CD4-positive, alpha-beta memory T cell (primary cell): ENCODE measurements around the gene SLC28A1. TPM values are rescaled to one million over a fixed set of nuclear protein-coding genes. Genes with fewer than 3 reads are reported as not detected.
A peak's percentile ranks its signal among the peaks of the same experiment; 100 is the strongest.

ENCODE experiments used
- CTCF ChIA-PET: fragments of 350-600 bp; sonication (Branson Sonifier 250); formaldehyde crosslinking; loops from one replicate; lab custom pipeline; 2021; ENCODE audit warnings: inconsistent platforms; ENCODE audit not compliant: partially characterized antibody; lab: Charles Lee
- POLR2A ChIA-PET: fragments of 350-600 bp; sonication (Branson Sonifier 250); formaldehyde crosslinking; loops from one replicate; lab custom pipeline; 2021; ENCODE audit not compliant: partially characterized antibody; lab: Charles Lee
- DNase-seq, 5 donors: peaks; one replicate each; pipeline versions ENCODE4 v3.0.0 to v3.0.0-alpha.2; 2020 to 2022; ENCODE audit warnings: mixed read lengths in 1 of 5
- H3K27ac ChIP-seq: one replicate; pipeline ENCODE4 v1.7.0; 2013; ENCODE audit warnings: low read depth, low read length
- H3K27me3 ChIP-seq: 2 replicates; pipeline ENCODE4 v1.7.0; 2013; ENCODE audit warnings: mild to moderate bottlenecking, low read length, moderate library complexity; ENCODE audit not compliant: insufficient read depth
- H3K36me3 ChIP-seq: 2 replicates; pipeline ENCODE4 v1.7.0; 2013; ENCODE audit warnings: mild to moderate bottlenecking, low read length, moderate library complexity; ENCODE audit not compliant: insufficient read depth
- H3K4me1 ChIP-seq: 2 replicates; pipeline ENCODE4 v1.7.0; 2013; ENCODE audit warnings: mild to moderate bottlenecking, low read length, moderate library complexity; ENCODE audit not compliant: insufficient read depth
- H3K4me3 ChIP-seq, 2 donors: one replicate each; pipeline ENCODE4 v1.7.0; 2013; ENCODE audit warnings: low read length in 2 of 2, mild to moderate bottlenecking in 1 of 2
- H3K9me3 ChIP-seq, 2 donors: one replicate each; pipeline ENCODE4 v1.7.0; 2013; ENCODE audit warnings: low read length in 2 of 2, control low read depth in 1 of 2; ENCODE audit not compliant: control insufficient read depth in 1 of 2
- H3K27ac Mint-ChIP-seq, 7 donors: one replicate each; pipeline ENCODE4 v1.8.0; 2020 to 2021; ENCODE audit warnings: mixed read lengths in 7 of 7, mild to moderate bottlenecking in 6 of 7, inconsistent platforms in 3 of 7, moderate library complexity in 3 of 7
- H3K27me3 Mint-ChIP-seq, 2 donors: one replicate each; pipeline ENCODE4 v1.8.0; 2020 to 2021; ENCODE audit warnings: mixed read lengths in 2 of 2
- H3K36me3 Mint-ChIP-seq, 2 donors: one replicate each; pipeline ENCODE4 v1.8.0; 2020 to 2021; ENCODE audit warnings: mixed read lengths in 2 of 2, inconsistent platforms in 1 of 2, mild to moderate bottlenecking in 1 of 2
- H3K4me1 Mint-ChIP-seq, 4 donors: one replicate each; pipeline ENCODE4 v1.8.0; 2020 to 2021; ENCODE audit warnings: mixed read lengths in 4 of 4, mild to moderate bottlenecking in 1 of 4
- H3K4me3 Mint-ChIP-seq, 8 donors: one replicate each; pipeline ENCODE4 v1.8.0; 2020 to 2021; ENCODE audit warnings: mixed read lengths in 8 of 8, mild to moderate bottlenecking in 7 of 8, moderate library complexity in 6 of 8, inconsistent platforms in 3 of 8
- H3K9me3 Mint-ChIP-seq, 8 donors: one replicate each; pipeline ENCODE4 v1.8.0; 2020 to 2021; ENCODE audit warnings: mixed read lengths in 8 of 8, mild to moderate bottlenecking in 5 of 8, inconsistent platforms in 3 of 8, moderate library complexity in 1 of 8
- intact Hi-C: fragments of 100-400 bp; cut with micrococcal nuclease; formaldehyde crosslinking; loops from one replicate; pipeline ENCODE4 v1.15.1; 2023
- polyA plus RNA-seq, 2 donors: library from polyadenylated mRNA; unstranded; fragments of 300-500 nt; fragmentation: Illumina TruSeq; gene quantifications; one replicate each; pipeline ENCODE4 v1.2.3, GENCODE V29; 2021
- total RNA-seq, 2 experiments: library from RNA; stranded (reverse); gene quantifications; one replicate each; pipeline ENCODE4 v1.2.3, GENCODE V29; 2021

SLC28A1 gene
- total and polyA plus RNA-seq, 4 experiments from 2014 or later, result not detected

GRCh38 chr15:84981054-84981710, 96.7 kb downstream of the SLC28A1 start:
- Histone ChIP-seq H3K27me3 (no peaks in the 10 kb centered on the region), H3K27ac (peak overlapping the region; percentile 83), H3K9me3 (no peaks in the 10 kb centered on the region), H3K36me3 (no peaks in the 10 kb centered on the region), H3K4me1 (peaks cover 42% of the 10 kb centered on the region), H3K4me3 (peak overlapping the region; percentile 43 to 86)
- H3K4me1 Mint-ChIP-seq, result peaks cover 24 to 51% (median 38%) of the 10 kb centered on the region in 4 donors
- intact Hi-C loops, result loop anchor here (1.0 to 2.0 kb wide), 4 partner anchors 9 to 400 kb away; partner anchors contain the start of genes AKAP13, WDR73 and ZSCAN2
- H3K27me3 Mint-ChIP-seq, result no peaks in the 10 kb centered on the region
- CTCF ChIA-PET, result interaction anchor here (0.8 to 2.6 kb wide), 10 partner anchors 8 to 410 kb away, joined by 3 to 8 read pairs (median 4); no protein-coding TSS in a partner anchor
- H3K4me3 Mint-ChIP-seq, result peak overlapping the region; percentile 89 to 98 (median 95)
- no peaks in the 10 kb centered on the region for H3K9me3 Mint-ChIP-seq
- peak overlapping the region; percentile 94 to 98 (median 97) for H3K27ac Mint-ChIP-seq
- DNase-seq, result peak; percentile 95 to 99 (median 98)
- peaks cover 0 to 12% of the 10 kb centered on the region in 2 donors for H3K36me3 Mint-ChIP-seq
- POLR2A ChIA-PET, result interaction anchor here (0.8 to 3.8 kb wide), 31 partner anchors 7 to 601 kb away, joined by 3 to 25 read pairs (median 5); partner anchors contain the start of genes SEC11A and WDR73

- Mint-ChIP-seq H3K36me3 (peaks cover 0 to 12% of the 10 kb centered on the region in 2 donors), H3K9me3 (peaks cover 0 to 1% (median 0%) of the 10 kb centered on the region in 8 donors), H3K27ac (peak within 1 kb of the TSS; percentile 97 to 99 (median 98)), H3K4me1 (peaks cover 29 to 57% (median 44%) of the 10 kb centered on the region in 4 donors), H3K4me3 (peak within 1 kb of the TSS; percentile 94 to 99 (median 96)), H3K27me3 (no peaks in the 10 kb centered on the region)
- no peaks in the 10 kb centered on the region for H3K27me3 ChIP-seq
- peak within 1 kb of the TSS; percentile 83 for H3K27ac ChIP-seq
- peak; percentile 63 to 73 (median 67) for DNase-seq
- ChIA-PET POLR2A (interaction anchor here (0.6 to 3.8 kb wide), 26 partner anchors 7 to 601 kb away, joined by 3 to 25 read pairs (median 5); partner anchors contain the start of genes SEC11A and WDR73), CTCF (interaction anchor here (1.2 to 2.6 kb wide), 3 partner anchors 49 to 410 kb away, joined by 4 to 7 read pairs (median 5); no protein-coding TSS in a partner anchor)
- peaks cover 48% of the 10 kb centered on the region for H3K4me1 ChIP-seq
- no peaks in the 10 kb centered on the region for H3K9me3 ChIP-seq
- H3K4me3 ChIP-seq, result peak within 1 kb of the TSS; percentile 65 to 86
- intact Hi-C loops, result loop anchor here (1.0 to 2.0 kb wide), 5 partner anchors 8 to 399 kb away; partner anchors contain the start of genes AKAP13, WDR73 and ZSCAN2
- no peaks in the 10 kb centered on the region for H3K36me3 ChIP-seq
Measured at GRCh38 chr15:84981711-84982300, 97.3 kb downstream of the SLC28A1 start, which contains the start of gene PDE8A. PDE8A (plus strand) TSS chr15:84981856; CDS start chr15:84982163, 307 bp downstream.

- H3K36me3 ChIP-seq, result no peaks in the 10 kb centered on the region
- H3K27ac ChIP-seq, result peak overlapping the region; percentile 83
- Mint-ChIP-seq H3K36me3 (peaks cover 0 to 12% of the 10 kb centered on the region in 2 donors), H3K9me3 (peaks cover 0 to 1% (median 0%) of the 10 kb centered on the region in 8 donors), H3K4me3 (peak overlapping the region; percentile 94 to 99 (median 96)), H3K27me3 (no peaks in the 10 kb centered on the region), H3K27ac (peak overlapping the region; percentile 97 to 99 (median 98)), H3K4me1 (peaks cover 30 to 62% (median 47%) of the 10 kb centered on the region in 4 donors)
- H3K4me3 ChIP-seq, result peak overlapping the region; percentile 65 to 86
- H3K27me3 ChIP-seq, result no peaks in the 10 kb centered on the region
- no peaks in the 10 kb centered on the region for H3K9me3 ChIP-seq
- peaks cover 54% of the 10 kb centered on the region for H3K4me1 ChIP-seq
- intact Hi-C loops, result loop anchor here (2.0 kb wide), 1 partner anchor 50 kb away; no protein-coding TSS in a partner anchor
- peak; percentile 56 to 84 (median 68) for DNase-seq
- ChIA-PET POLR2A (interaction anchor here (0.6 to 3.7 kb wide), 4 partner anchors 10 to 382 kb away, joined by 3 to 25 read pairs (median 4); no protein-coding TSS in a partner anchor), CTCF (no interaction called here)
Measured at GRCh38 chr15:84982301-84982920, 97.9 kb downstream of the SLC28A1 start.

GRCh38 chr15:84983294-84983693, 98.8 kb downstream of the SLC28A1 start:
- Mint-ChIP-seq H3K27me3 (no peaks in the 10 kb centered on the region), H3K36me3 (peaks cover 0 to 12% of the 10 kb centered on the region in 2 donors), H3K27ac (peak overlapping the region; percentile 32 to 99 (median 98)), H3K4me1 (peaks cover 36 to 69% (median 52%) of the 10 kb centered on the region in 4 donors), H3K9me3 (peaks cover 0 to 1% (median 0%) of the 10 kb centered on the region in 8 donors), H3K4me3 (peak overlapping the region; percentile 94 to 99 (median 96))
- peak overlapping the region in 1 of 2 donors; percentile 86 for H3K4me3 ChIP-seq
- no peaks in the 10 kb centered on the region for H3K36me3 ChIP-seq
- no peaks in the 10 kb centered on the region for H3K27me3 ChIP-seq
- ChIA-PET POLR2A (interaction anchor here (1.4 to 3.7 kb wide), 2 partner anchors 9 to 20 kb away, joined by 3 to 25 read pairs; no protein-coding TSS in a partner anchor), CTCF (interaction anchor here (1.2 kb wide), 1 partner anchor 61 kb away, joined by 3 read pairs; no protein-coding TSS in a partner anchor)
- no peak for DNase-seq
- peak overlapping the region; percentile 19 for H3K27ac ChIP-seq
- intact Hi-C loops, result loop anchor here (2.0 kb wide), 1 partner anchor 50 kb away; no protein-coding TSS in a partner anchor
- peaks cover 62% of the 10 kb centered on the region for H3K4me1 ChIP-seq
- H3K9me3 ChIP-seq, result no peaks in the 10 kb centered on the region

- no peaks in the 10 kb centered on the region for H3K9me3 ChIP-seq
- intact Hi-C loops, result loop anchor here (2.0 kb wide), 1 partner anchor 49 kb away; no protein-coding TSS in a partner anchor
- peak overlapping the region; percentile 19 for H3K27ac ChIP-seq
- H3K36me3 ChIP-seq, result no peaks in the 10 kb centered on the region
- Mint-ChIP-seq H3K4me1 (peaks cover 40 to 73% (median 57%) of the 10 kb centered on the region in 4 donors), H3K27me3 (no peaks in the 10 kb centered on the region), H3K9me3 (peaks cover 0 to 1% (median 0%) of the 10 kb centered on the region in 8 donors), H3K27ac (peak overlapping the region in 6 of 7 donors; percentile 25 to 99 (median 86)), H3K36me3 (peaks cover 0 to 12% of the 10 kb centered on the region in 2 donors), H3K4me3 (peak overlapping the region; percentile 22 to 99 (median 96))
- ChIA-PET CTCF (interaction anchor here (1.2 kb wide), 1 partner anchor 60 kb away, joined by 3 read pairs; no protein-coding TSS in a partner anchor), POLR2A (interaction anchor here (1.4 to 3.7 kb wide), 2 partner anchors 8 to 19 kb away, joined by 3 to 25 read pairs; no protein-coding TSS in a partner anchor)
- peaks cover 66% of the 10 kb centered on the region for H3K4me1 ChIP-seq
- H3K27me3 ChIP-seq, result no peaks in the 10 kb centered on the region
- peak overlapping the region in 1 of 2 donors; percentile 86 for H3K4me3 ChIP-seq
- DNase-seq, result no peak
Measured at GRCh38 chr15:84983711-84984110, 99.2 kb downstream of the SLC28A1 start.

- Mint-ChIP-seq H3K9me3 (peaks cover 0 to 1% (median 0%) of the 10 kb centered on the region in 8 donors), H3K36me3 (peaks cover 0 to 12% of the 10 kb centered on the region in 2 donors), H3K27me3 (no peaks in the 10 kb centered on the region), H3K4me1 (peaks cover 46 to 80% (median 62%) of the 10 kb centered on the region in 4 donors), H3K27ac (peak overlapping the region; percentile 19 to 99 (median 53)), H3K4me3 (peak overlapping the region in 4 of 8 donors; percentile 26 to 65 (median 46))
- Histone ChIP-seq H3K36me3 (no peaks in the 10 kb centered on the region), H3K4me1 (peaks cover 73% of the 10 kb centered on the region), H3K4me3 (no peak overlapping the region), H3K27ac (no peak overlapping the region), H3K9me3 (no peaks in the 10 kb centered on the region), H3K27me3 (no peaks in the 10 kb centered on the region)
- DNase-seq, result no peak
- intact Hi-C loops, result no loop called here
- CTCF ChIA-PET, result no interaction called here
- POLR2A ChIA-PET, result no interaction called here
Measured at GRCh38 chr15:84985158-84985557, 100.7 kb downstream of the SLC28A1 start.
